ENCODE measurements around the gene ARHGAP22.

GRCh38 chr10:48625826-48626134 lies 20.9 kb upstream of the ARHGAP22 start:
- TF ChIP-seq POLR2A (IDR thresholded peaks at IDR 0.05; ENCODE audit: low read length) (no peak), GATA1 (IDR thresholded peaks at IDR 0.05; ENCODE audit: low read depth, low read length) (no peak)
